Skeletal muscle tissue (tissue), 4 donors: Measurements from ENCODE around the gene LHPP. TPM values are rescaled to one million over a fixed set of nuclear protein-coding genes. Genes with fewer than 3 reads are reported as not detected.

ENCODE experiments used
- H3K27ac ChIP-seq: one replicate; pipeline ENCODE4 v1.7.0; 2013; ENCODE audit warnings: mild to moderate bottlenecking, low read depth, low read length, inconsistent platforms
- H3K27me3 ChIP-seq, 3 donors: one replicate each; pipeline ENCODE4 v1.7.0; 2013; ENCODE audit warnings: low read length in 3 of 3; ENCODE audit not compliant: control insufficient read depth in 3 of 3, insufficient read depth in 3 of 3
- H3K36me3 ChIP-seq, 3 donors: one replicate each; pipeline ENCODE4 v1.7.0; 2013; ENCODE audit warnings: low read length in 3 of 3; ENCODE audit not compliant: control insufficient read depth in 3 of 3, insufficient read depth in 3 of 3
- H3K4me1 ChIP-seq, 3 donors: one replicate each; pipeline ENCODE4 v1.7.0; 2013; ENCODE audit warnings: low read length in 3 of 3, mild to moderate bottlenecking in 3 of 3; ENCODE audit not compliant: control insufficient read depth in 3 of 3, insufficient read depth in 3 of 3
- H3K4me3 ChIP-seq, 3 donors: one replicate each; pipeline ENCODE4 v1.7.0; 2013; ENCODE audit warnings: low read length in 3 of 3
- H3K9ac ChIP-seq, 3 donors: one replicate each; pipeline ENCODE4 v1.7.0; 2013; ENCODE audit warnings: low read length in 3 of 3, mild to moderate bottlenecking in 3 of 3, moderate library complexity in 2 of 3, low read depth in 1 of 3
- H3K9me3 ChIP-seq, 3 donors: one replicate each; pipeline ENCODE4 v1.7.0; 2013; ENCODE audit warnings: low read length in 3 of 3; ENCODE audit not compliant: control insufficient read depth in 3 of 3
- total RNA-seq: library from RNA; depleted of rRNA; stranded (reverse); fragments of >200 nt; gene quantifications from one replicate; pipeline ENCODE4 v1.2.3, GENCODE V29; 2014
- donor health status: Osteomylitis.

LHPP gene
- total RNA-seq, 1 donor from 2014 or later = 4.2 TPM

- Histone ChIP-seq H3K4me1 (no peaks in the 10 kb centered on the region), H3K9ac (no peak overlapping the region), H3K36me3 (no peaks in the 10 kb centered on the region), H3K27ac (no peak overlapping the region), H3K4me3 (no peak overlapping the region), H3K27me3 (no peaks in the 10 kb centered on the region), H3K9me3 (no peaks in the 10 kb centered on the region)
Observed at GRCh38 chr10:124596962-124597845, 135.6 kb downstream of the LHPP start.

- no peaks in the 10 kb centered on the region for H3K36me3 ChIP-seq
- H3K9me3 ChIP-seq = no peaks in the 10 kb centered on the region
- no peak overlapping the region for H3K27ac ChIP-seq
- H3K9ac ChIP-seq = no peak overlapping the region
- no peak overlapping the region for H3K4me3 ChIP-seq
- H3K4me1 ChIP-seq = no peaks in the 10 kb centered on the region
- no peaks in the 10 kb centered on the region for H3K27me3 ChIP-seq
Observed at GRCh38 chr10:124597846-124598165, 136.2 kb downstream of the LHPP start.

DNA sequence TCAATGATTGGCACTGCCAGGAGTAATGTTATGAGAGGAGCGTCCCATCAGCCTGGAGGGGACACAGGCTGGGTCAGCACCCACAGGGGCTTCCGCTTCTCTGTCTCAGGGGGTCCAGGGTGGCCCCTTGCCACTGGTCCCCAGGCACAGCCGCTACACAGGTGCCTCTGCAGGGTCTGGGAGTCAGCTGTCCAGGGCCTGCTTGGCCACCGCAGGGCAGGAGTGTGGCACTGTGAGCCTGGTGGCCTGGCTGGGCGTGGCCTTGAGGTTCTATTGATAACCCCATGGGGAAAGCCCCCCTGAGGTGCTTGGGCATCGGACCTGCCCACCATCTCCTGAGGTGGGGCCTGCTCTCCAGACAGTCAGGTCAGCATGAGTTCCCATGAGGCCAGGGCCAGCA is 136.6 kb downstream of the LHPP start:
- H3K27me3 ChIP-seq = no peaks in the 10 kb centered on the region
- H3K36me3 ChIP-seq = no peaks in the 10 kb centered on the region
- no peaks in the 10 kb centered on the region for H3K4me1 ChIP-seq
- no peak overlapping the region for H3K27ac ChIP-seq
- H3K9ac ChIP-seq = no peak overlapping the region
- no peaks in the 10 kb centered on the region for H3K9me3 ChIP-seq
- H3K4me3 ChIP-seq = no peak overlapping the region

- H3K36me3 ChIP-seq = no peaks in the 10 kb centered on the region
- no peaks in the 10 kb centered on the region for H3K27me3 ChIP-seq
- no peak overlapping the region for H3K27ac ChIP-seq
- H3K9ac ChIP-seq = no peak overlapping the region
- no peaks in the 10 kb centered on the region for H3K9me3 ChIP-seq
- H3K4me1 ChIP-seq = peaks cover 0 to 4% (median 4%) of the 10 kb centered on the region in 3 donors
- H3K4me3 ChIP-seq = no peak overlapping the region
Observed at GRCh38 chr10:124598773-124599587, 137.4 kb downstream of the LHPP start.

- H3K27me3 ChIP-seq = no peaks in the 10 kb centered on the region
Observed at GRCh38 chr10:124599588-124600050, 138.0 kb downstream of the LHPP start.

DNA sequence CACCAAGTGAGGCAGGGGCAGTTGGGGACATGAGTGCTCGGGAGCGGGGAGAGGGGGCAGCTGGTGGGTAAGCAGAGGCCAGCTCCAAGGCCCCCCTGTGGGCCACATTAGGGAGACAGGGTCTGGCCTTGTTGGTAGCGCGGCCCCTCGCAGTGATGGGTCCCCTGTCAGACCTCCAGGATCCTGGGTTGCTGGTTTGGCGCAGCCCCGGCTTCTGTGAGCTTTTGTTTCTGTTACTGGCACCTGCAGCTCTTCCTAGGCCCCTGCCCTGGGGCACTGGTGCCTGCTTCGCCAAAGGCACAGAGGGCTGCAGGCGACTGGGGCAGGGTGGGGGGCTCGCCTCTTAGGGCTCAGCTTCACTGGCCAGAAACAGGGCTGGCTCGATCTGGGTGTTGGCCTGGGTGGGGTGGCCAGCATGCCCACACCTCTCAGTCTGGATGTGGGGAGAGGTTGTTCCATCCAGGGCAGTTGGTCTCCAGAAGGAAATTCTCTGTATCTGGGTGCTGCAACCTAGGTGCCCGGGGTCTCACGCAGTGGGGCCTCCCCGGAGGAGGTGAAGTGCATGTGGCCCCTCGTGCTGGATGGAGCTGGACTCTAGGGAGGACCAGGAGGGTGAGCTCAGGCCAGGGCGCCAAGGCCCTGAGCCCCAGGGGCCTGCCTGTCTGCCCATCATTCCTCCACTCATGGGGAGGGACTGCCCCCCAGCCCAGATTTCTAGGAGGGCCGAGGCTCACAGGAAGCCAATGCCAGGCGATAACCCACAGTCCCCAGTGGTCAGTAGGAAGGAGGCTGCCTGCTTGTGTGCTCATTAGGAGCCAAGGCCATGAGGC is 138.6 kb downstream of the LHPP start:
- Histone ChIP-seq H3K9me3 (no peaks in the 10 kb centered on the region), H3K36me3 (no peaks in the 10 kb centered on the region), H3K27me3 (no peaks in the 10 kb centered on the region), H3K27ac (no peak overlapping the region), H3K4me1 (peaks cover 5 to 8% (median 6%) of the 10 kb centered on the region in 3 donors), H3K9ac (no peak overlapping the region), H3K4me3 (no peak overlapping the region)

More at GRCh38 chr10:124599588-124600050, 138.0 kb downstream of the LHPP start:
- Histone ChIP-seq H3K36me3 (no peaks in the 10 kb centered on the region), H3K27ac (no peak overlapping the region), H3K9me3 (no peaks in the 10 kb centered on the region), H3K9ac (no peak overlapping the region), H3K4me1 (peaks cover 5 to 8% (median 6%) of the 10 kb centered on the region in 3 donors), H3K4me3 (no peak overlapping the region)

DNA sequence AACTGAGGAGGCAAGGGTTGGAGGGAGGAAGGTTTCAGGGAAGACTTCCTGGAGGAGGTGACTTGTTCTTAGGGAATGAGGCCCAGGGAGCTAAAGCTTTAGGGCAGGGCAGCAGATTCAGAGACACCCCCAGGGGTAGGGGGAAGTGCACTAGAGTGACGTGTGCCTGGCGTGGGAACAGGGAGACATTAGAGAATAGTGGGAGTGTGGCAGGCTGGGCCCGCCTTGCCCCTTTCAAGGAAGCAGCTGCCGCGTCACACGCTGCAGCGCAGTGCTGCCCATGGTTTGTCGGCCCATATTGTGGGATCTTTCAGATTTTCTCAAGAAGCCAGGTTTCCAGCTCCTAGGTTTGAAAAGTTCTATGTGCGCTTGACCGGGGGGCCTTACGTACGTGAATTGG is 139.4 kb downstream of the LHPP start:
- H3K27me3 ChIP-seq = no peaks in the 10 kb centered on the region
- H3K36me3 ChIP-seq = no peaks in the 10 kb centered on the region
- no peaks in the 10 kb centered on the region for H3K9me3 ChIP-seq

GRCh38 chr10:124601431-124602120 is 140.0 kb downstream of the LHPP start:
- H3K27me3 ChIP-seq = no peaks in the 10 kb centered on the region
- no peak overlapping the region for H3K27ac ChIP-seq
- no peak overlapping the region for H3K9ac ChIP-seq
- H3K36me3 ChIP-seq = no peaks in the 10 kb centered on the region
- no peaks in the 10 kb centered on the region for H3K9me3 ChIP-seq
- H3K4me3 ChIP-seq = no peak overlapping the region
- H3K4me1 ChIP-seq = peaks cover 5 to 8% (median 6%) of the 10 kb centered on the region in 3 donors

More for the DNA sequence above, 139.4 kb downstream of the LHPP start:
- H3K9ac ChIP-seq = no peak overlapping the region
- H3K4me3 ChIP-seq = no peak overlapping the region
- H3K27ac ChIP-seq = no peak overlapping the region
- peaks cover 5 to 8% (median 6%) of the 10 kb centered on the region in 3 donors for H3K4me1 ChIP-seq

DNA sequence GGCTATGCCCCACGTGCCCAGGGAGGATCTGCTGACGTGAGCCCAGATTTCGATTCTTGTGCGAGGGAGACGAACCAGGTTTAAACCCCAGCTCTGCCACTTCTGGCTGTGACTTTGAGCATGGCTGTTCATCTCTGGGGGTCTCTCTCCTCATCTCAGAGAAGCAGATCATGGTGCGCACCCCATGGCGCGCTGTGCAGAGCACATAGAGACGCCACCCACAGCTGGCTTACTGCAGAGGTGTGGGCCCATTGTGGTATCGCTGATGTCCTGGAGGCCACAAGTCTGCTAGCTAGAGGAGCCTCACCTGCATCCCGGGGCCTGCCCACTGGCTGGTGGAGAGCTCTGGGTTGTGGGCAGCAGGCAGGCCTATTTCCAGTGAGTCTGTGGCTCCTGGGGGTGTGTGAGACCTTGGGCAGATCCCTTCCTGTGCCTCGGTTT is 140.5 kb downstream of the LHPP start:
- Histone ChIP-seq H3K4me3 (no peak overlapping the region), H3K4me1 (peaks cover 5 to 8% (median 6%) of the 10 kb centered on the region in 3 donors), H3K9ac (no peak overlapping the region)

More for the DNA sequence above, 140.5 kb downstream of the LHPP start:
- H3K27me3 ChIP-seq = no peaks in the 10 kb centered on the region
- no peaks in the 10 kb centered on the region for H3K9me3 ChIP-seq
- H3K27ac ChIP-seq = no peak overlapping the region
- no peaks in the 10 kb centered on the region for H3K36me3 ChIP-seq
